DND-41 (cell line): ENCODE measurements around the gene PIK3R2.

Experiments
- EZH2 ChIP-seq: IDR thresholded peaks from 3 replicates; pipeline ENCODE4 v1.6.1; 2012; ENCODE audit warnings: borderline replicate concordance, low read depth, mild to moderate bottlenecking, moderate library complexity, low read length, inconsistent platforms; ENCODE audit not compliant: severe bottlenecking
- TF ChIP-seq, protein P1 (sequence below): IDR thresholded peaks from 2 replicates; pipeline ENCODE4 v1.5.1; 2012; ENCODE audit warnings: borderline replicate concordance, low read length, moderate library complexity, mild to moderate bottlenecking; ENCODE audit not compliant: poor library complexity, severe bottlenecking; ENCODE audit errors: extremely low read depth

DNA sequence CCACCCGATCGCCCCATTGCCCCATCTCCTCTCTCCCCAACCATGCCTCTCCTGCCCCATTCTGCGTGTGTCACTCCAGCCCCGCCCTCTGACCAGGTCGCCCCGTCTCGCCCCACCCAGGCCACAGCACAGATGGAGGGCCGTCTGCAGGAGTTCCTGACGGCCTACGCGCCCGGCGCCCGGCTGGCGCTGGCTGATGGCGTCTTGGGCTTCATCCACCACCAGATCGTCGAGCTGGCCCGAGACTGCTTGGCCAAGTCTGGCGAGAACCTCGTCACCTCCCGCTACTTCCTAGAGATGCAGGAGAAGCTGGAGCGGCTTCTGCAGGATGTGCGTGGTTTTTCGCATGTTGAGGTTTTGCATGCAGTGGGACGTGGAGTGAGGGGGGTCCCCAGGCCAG is 29.1 kb upstream of the PIK3R2 start:
- TF ChIP-seq, protein P1, sequence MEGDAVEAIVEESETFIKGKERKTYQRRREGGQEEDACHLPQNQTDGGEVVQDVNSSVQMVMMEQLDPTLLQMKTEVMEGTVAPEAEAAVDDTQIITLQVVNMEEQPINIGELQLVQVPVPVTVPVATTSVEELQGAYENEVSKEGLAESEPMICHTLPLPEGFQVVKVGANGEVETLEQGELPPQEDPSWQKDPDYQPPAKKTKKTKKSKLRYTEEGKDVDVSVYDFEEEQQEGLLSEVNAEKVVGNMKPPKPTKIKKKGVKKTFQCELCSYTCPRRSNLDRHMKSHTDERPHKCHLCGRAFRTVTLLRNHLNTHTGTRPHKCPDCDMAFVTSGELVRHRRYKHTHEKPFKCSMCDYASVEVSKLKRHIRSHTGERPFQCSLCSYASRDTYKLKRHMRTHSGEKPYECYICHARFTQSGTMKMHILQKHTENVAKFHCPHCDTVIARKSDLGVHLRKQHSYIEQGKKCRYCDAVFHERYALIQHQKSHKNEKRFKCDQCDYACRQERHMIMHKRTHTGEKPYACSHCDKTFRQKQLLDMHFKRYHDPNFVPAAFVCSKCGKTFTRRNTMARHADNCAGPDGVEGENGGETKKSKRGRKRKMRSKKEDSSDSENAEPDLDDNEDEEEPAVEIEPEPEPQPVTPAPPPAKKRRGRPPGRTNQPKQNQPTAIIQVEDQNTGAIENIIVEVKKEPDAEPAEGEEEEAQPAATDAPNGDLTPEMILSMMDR: no peak
- TF ChIP-seq EZH2: no peak
